GM19043 (cell line): Measurements from ENCODE around the gene FUT3.
"Not testable (repeated sequence)": the region's sequence is repeated elsewhere in the genome, so short reads cannot be mapped to it uniquely, and the experiment has no call there.

Experiments
- ATAC-seq: cut with Tn5 transposase; IDR thresholded peaks from one replicate; pipeline ENCODE4 v1.9.1; 2021; ENCODE audit warnings: low read depth; ENCODE audit not compliant: unreplicated experiment

FUT3 gene

DNA sequence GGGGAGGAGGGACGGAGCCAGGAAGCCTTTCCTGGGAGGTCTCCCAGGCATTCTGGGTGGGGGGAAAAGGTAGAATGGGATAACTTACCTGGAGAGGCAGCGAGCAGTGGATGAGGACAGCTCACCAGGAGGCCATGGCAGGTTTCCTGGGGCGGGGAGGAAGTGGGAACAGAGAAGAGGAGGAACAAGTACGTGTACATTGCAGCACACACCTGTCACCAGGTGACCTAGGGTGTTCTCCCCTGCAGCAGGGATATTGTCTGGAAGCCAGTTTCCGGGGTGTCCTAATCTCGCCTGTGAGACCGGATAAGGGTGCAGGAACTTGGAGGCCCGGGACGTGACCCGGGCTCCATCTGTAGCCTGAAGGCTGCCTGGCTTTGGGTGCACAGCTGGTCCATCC lies at the start of gene FUT3:
TSS of gene FUT3 (minus strand) at position 148 of the 400 bp plus-strand sequence.
- ATAC-seq, result no peak

DNA sequence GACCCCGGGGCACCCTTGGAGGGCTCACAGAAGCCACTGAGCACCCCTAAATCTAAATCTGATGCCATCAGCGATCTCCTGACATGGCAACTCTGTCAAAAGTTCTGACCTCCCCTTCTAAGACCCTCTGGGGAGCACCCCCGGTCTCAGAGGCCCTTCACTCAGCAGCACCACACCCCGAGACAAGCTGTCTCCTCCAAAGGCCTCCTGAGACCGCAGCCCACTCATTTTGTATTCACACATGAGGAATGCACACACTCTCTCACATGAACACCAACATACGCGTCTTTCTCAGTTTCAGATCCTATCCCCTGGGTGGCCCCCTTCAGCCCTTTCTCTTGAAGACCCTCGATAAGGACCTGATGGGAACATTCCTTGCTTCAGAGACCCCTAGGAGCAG lies 49.7 kb upstream of the FUT3 start:
- ATAC-seq, result no peak

- no peak for ATAC-seq
These were observed 48.7 kb upstream of the FUT3 start for GRCh38 chr19:5899728-5900526.

DNA sequence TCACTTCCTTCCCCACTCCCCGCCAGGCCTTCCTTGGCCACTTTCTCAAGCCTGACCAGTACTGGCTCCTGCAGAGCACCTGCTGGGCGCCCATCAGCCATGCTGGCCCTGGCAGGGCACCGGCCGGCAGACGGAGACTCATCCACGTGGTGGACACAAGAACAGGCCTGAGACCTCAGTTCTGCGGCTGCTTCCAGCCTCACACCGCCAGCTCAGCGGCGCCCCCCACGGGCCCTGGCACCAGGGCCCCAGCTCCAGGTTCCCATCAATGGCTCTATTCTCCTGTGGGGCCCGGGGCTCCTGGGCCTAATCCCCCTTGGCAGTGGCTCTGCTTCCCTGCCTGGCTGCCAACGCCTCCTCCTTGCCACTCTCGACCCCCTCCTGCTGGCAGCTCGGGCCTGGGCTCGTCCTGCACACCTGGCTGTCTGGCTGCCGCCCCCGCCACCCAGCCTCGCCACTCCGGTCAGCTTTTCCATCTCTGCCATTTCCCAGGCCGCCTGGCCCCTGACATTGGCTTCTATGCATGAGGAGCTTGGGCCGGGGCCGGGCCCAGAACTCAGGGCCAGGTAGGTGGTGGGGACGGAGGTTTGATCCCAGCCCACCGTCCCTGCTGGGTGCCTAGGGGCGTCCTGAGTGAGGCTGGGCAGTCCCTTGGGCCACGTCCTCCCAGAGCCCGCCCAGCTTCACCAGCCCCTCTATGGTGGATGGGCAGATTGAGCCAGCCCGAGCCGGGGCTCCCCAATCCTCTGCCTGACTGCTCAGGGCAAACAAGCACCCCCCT lies 46.1 kb upstream of the FUT3 start:
- ATAC-seq, result no peak

- ATAC-seq, result no peak
These were observed 45.3 kb upstream of the FUT3 start for GRCh38 chr19:5896365-5897076.

GRCh38 chr19:5895890-5896289 lies 44.6 kb upstream of the FUT3 start:
- no peak for ATAC-seq

- no peak for ATAC-seq
These were observed 44.2 kb upstream of the FUT3 start for GRCh38 chr19:5895409-5895808.

- ATAC-seq, result no peak
These were observed 43.6 kb upstream of the FUT3 start for GRCh38 chr19:5894704-5895349.

- ATAC-seq, result no peak
These were observed 42.9 kb upstream of the FUT3 start for GRCh38 chr19:5893907-5894703.

DNA sequence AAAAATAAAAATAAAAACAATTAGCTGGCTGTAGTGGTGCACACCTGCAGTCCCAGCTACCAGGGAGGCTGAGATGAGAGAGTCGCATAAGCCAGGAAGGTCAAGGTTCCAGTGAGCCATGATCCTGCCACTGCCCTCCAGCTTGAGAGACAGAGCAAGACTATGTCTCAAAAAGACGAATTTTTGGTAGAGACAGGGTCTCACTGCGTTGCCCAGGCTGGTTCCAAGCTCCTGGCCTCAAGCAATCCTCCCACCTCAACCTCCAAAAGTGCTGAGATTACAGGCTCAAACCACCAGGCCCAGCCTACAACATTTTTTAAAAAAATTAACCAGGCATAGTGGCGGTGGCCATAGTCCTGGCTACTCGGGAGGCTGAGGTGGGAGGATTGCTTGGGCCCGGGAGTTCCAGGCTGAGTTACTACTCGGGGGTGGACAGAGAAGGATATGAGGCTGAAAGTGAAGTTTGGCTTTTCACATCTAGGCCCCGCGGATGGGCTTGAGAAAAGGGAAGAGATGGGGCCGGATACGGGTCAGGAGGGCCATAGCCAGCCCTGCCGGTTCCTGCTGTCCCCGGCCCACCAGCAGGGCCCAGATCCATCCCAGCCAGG lies 42.2 kb upstream of the FUT3 start:
- ATAC-seq, result no peak

DNA sequence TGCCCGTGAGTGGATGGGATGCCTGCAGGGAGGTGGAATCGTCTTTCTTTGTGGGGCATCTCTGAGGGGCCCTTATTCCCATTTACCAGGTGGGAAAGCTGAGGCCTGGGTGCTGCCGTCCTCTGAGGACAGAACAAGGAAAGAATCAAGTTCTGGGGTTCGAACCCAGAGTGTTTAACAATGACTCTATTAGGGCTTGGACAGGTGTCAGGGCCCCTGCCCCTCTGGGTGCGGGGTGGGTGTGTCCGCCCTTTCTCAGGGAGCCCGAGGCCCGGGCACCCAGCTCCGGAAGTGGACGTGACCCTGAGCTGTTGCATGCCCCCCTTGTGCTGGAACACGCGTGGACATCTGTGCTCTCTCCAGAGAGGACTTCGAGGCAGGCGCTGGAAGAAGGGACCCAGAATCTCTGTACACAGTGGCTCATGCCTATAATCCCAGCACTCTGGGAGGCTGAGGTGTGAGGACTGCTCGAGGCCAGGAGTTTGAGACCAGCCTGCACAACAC lies 41.6 kb upstream of the FUT3 start:
- no peak for ATAC-seq

DNA sequence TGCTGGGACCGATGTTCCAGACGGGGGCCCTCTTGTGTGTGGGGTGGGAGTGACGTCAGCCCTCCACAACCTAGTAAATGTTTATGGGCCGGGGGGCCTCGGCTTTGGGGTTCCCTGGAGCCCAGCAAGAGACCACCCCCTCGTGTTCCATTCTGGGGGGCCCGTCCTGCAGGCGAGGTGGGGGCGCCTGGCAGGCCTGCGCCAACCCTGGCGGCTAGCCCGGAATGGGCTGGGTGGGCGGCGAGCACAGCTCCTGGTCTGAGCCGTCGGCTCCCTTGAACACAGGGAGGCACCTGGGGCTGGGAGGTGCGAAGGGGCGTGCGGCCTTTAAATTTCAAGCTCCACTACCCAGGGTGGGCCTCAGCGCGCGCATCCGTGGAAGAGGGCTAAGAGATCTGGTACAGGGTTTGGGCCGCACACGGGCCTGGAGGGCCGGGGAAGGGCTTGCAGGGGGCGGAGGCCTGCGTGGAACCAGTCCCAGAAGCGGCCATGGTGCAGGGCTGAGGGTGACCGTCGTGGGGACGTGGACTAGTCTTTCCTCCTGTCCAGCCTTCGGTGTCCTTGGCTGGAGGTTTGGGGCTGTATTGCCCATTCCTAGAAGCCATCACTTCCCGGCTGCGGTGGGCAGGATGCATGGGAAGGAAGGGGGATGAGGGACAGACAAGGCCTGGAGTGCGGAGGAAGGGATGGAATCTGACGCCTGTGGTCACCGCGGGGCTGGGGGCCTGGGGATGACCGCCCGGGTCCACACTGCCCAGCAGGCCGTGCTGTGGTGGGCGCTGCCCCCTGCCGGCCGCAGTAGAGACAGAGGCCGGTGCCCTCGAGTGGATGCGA lies 40.9 kb upstream of the FUT3 start:
- ATAC-seq, result no peak

- no peak for ATAC-seq
These were observed 40.3 kb upstream of the FUT3 start for GRCh38 chr19:5891572-5891937.

DNA sequence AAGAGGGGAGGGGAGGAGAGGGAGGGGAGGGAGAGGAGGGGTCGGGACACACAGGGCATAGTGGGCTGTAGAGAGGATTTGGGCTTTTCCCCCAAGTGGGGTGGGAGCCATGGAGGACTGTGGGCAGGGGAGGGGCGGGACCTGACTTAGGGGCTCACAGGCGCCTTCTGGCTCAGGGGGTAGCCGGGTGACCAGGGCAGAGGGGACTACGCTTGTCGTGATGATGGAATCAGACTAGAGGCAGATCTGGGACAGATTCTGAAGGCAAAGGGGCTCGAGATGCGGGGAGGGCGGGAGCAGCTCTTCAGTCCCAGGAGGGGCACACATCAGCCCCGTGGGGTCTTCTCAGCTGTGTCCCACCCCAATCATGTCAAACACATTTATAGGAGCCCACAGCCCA lies 38.9 kb upstream of the FUT3 start:
- no peak for ATAC-seq

DNA sequence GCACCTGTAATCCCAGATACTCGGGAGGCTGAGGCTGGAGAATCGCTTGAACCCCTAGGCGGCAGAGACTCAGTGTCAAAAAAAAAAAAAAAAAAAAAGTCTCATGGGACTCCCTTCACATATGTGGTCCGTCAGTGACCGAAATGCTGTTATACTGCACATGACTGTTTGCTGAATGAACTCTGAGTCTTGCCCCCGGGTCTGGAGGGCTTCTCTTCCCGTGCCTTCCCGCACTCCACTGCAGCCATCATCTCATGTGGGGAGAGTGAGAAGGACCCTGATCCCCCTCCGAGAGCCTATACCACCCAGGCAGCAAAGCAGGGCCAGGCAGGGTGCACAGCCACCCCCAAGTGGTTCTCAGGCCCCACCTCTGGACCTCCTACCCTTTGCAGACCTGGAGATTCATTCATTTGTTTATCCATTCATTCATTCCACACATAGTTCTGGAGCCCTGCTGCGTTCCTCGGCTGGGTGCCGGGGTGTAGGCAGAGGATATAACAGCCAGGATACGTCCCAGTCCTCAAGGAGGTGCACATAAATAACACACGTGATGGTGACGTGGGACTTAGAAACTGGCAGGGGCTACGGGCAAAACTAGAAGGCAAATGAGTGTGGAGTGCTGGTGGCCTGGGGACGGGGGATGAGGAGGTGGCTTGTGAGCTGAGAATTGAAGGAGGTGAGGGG lies 38.2 kb upstream of the FUT3 start:
- ATAC-seq, result no peak

GRCh38 chr19:5884065-5884811 lies 33.0 kb upstream of the FUT3 start:
- not testable (repeated sequence) for ATAC-seq

DNA sequence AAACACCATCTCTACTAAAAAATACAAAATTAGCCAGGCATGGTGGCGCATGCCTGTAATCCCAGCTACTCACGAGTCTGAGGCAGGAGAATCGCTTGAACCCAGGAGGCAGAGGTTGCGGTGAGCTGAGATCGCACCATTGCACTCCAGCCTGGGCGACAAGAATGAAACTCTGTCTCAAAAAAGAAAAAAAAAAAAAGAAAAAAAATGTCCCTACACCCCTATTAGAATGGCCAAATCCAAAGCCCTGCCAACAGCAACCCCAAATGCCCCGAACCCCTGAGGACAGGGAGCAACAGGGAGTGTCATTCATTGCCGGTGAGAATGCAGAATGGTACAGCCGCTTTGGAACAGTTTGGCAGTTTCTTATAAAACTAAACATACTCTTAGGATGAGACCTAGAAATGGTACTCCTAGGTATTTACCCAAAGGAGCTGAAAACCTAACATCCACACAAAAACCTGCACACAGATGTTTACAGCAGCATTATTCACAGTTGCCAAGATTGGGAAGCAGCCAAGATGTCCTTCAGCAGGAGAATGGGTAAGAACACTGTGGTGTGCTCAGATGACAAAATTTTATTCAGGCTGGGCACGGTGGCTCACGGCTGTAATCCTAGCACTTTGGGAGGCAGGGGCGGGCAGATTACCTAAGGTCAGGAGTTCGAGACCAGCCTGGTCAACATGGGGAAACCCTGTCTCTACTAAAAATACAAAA lies 32.1 kb upstream of the FUT3 start:
- not testable (repeated sequence) for ATAC-seq
